ENCODE data around the gene NUTM2B. TPM values are rescaled to one million over a fixed set of nuclear protein-coding genes. Genes with fewer than 3 reads are reported as not detected.

Gene NUTM2B
- total RNA-seq (2022; extraction: Qiagen RNA extraction; ENCODE audit: low read depth) = 0.22 to 0.50 TPM (median 0.31 TPM) in 5 replicates

DNA sequence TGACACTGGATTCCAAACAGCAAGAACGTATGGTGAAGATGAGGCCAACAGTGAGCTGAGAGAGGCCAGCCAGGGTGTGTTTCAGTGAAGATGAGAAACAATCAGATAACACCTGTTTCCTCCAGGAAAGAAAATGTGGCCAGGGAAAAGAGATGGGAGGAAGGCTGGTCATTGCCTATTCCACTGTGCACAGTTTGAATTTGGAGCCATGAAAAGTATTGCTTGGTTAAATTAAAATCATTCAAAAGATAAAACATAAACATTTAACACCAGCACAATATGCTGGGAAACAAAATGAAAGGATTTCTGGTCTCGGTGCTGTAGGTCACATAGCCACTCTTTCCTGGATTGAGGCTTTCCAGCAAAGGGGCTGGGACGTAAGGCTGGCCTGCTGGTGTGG, at the start of gene NUTM2B:
NUTM2B (plus strand) TSS at position 301 of the 400 bp plus-strand sequence. CDS start 383 bp downstream, outside the sequence.

Other genes with a start within 250 kb of the NUTM2B start
- gene EIF5AL1, start 190.7 kb upstream of the NUTM2B start, total RNA-seq (2022; extraction: Qiagen RNA extraction; ENCODE audit: low read depth) = 2.3 to 5.1 TPM (median 2.8 TPM) in 5 replicates
- gene SFTPA2, start 142.8 kb upstream of the NUTM2B start, total RNA-seq (2022; extraction: Qiagen RNA extraction; ENCODE audit: low read depth) = not detected in 5 replicates
- not detected in 5 replicates for gene SFTPA1, start 92.3 kb upstream of the NUTM2B start, total RNA-seq (2022; extraction: Qiagen RNA extraction; ENCODE audit: low read depth)
- gene NUTM2E, start 123.5 kb downstream of the NUTM2B start, total RNA-seq (2022; extraction: Qiagen RNA extraction; ENCODE audit: low read depth) = 0.36 to 0.43 TPM (median 0.40 TPM) in 5 replicates
- 0.16 to 0.44 TPM (median 0.21 TPM) in 4 of 5 replicates, not detected in the other for gene SFTPD, start 245.9 kb downstream of the NUTM2B start, total RNA-seq (2022; extraction: Qiagen RNA extraction; ENCODE audit: low read depth)